ENCODE measurements around the gene RAB20. TPM values are rescaled to one million over a fixed set of nuclear protein-coding genes. Genes with fewer than 3 reads are reported as not detected.
A peak's percentile ranks its signal among the peaks of the same experiment; 100 is the strongest.

Gene RAB20
- total RNA-seq, 6 experiments from 2014 or later: 12.5 to 47.2 (median 36.3) TPM

GRCh38 chr13:110540871-110541525 is 20.5 kb downstream of the RAB20 start:
- no peak for DNase-seq
- intact Hi-C loops (cut with DNase I): no loop called here
- no peaks in the 10 kb centered on the region for H3K36me3 ChIP-seq
- 15% methylated on average over 7 of the region's 15 CpGs for WGBS (ENCODE audit: insufficient coverage, low coverage, low lambda C conversion rate, missing lambda C conversion rate)
- H3K9me3 ChIP-seq: no peaks in the 10 kb centered on the region
- H3K27me3 ChIP-seq: no peaks in the 10 kb centered on the region
- ATAC-seq: peak; percentile 59 to 86 (median 72)
- peaks cover 0 to 49% (median 16%) of the 10 kb centered on the region in 4 donors for H3K4me1 ChIP-seq
- no peak overlapping the region for H3K4me3 ChIP-seq
- TF ChIP-seq POLR2A (IDR thresholded peaks at IDR 0.05) (peak; percentile 15), CTCF (IDR thresholded peaks at IDR 0.05) (no peak)
- H3K27ac ChIP-seq: peak overlapping the region; percentile 63 to 78 (median 69)

GRCh38 chr13:110539894-110540293 is 21.6 kb downstream of the RAB20 start:
- TF ChIP-seq POLR2A (IDR thresholded peaks at IDR 0.05) (no peak), CTCF (IDR thresholded peaks at IDR 0.05) (no peak)
- intact Hi-C loops (cut with DNase I): no loop called here
- 67% methylated on average over 5 of the region's 5 CpGs for WGBS (ENCODE audit: insufficient coverage, low coverage, low lambda C conversion rate, missing lambda C conversion rate)
- Histone ChIP-seq H3K4me3 (no peak overlapping the region), H3K36me3 (no peaks in the 10 kb centered on the region), H3K27me3 (no peaks in the 10 kb centered on the region), H3K4me1 (peaks cover 0 to 48% (median 18%) of the 10 kb centered on the region in 4 donors), H3K27ac (no peak overlapping the region), H3K9me3 (no peaks in the 10 kb centered on the region)
- DNase-seq (no peak), ATAC-seq (no peak)

GRCh38 chr13:110538632-110539031 is 22.9 kb downstream of the RAB20 start:
- WGBS (ENCODE audit: insufficient coverage, low coverage, low lambda C conversion rate, missing lambda C conversion rate): 54% methylated on average over 5 of the region's 5 CpGs
- Histone ChIP-seq H3K27me3 (no peaks in the 10 kb centered on the region), H3K36me3 (no peaks in the 10 kb centered on the region), H3K27ac (peak overlapping the region in 2 of 3 donors; percentile 31 to 70), H3K9me3 (no peaks in the 10 kb centered on the region), H3K4me3 (no peak overlapping the region), H3K4me1 (peaks cover 0 to 48% (median 19%) of the 10 kb centered on the region in 4 donors)
- intact Hi-C loops (cut with DNase I): no loop called here
- TF ChIP-seq CTCF (IDR thresholded peaks at IDR 0.05) (no peak), POLR2A (IDR thresholded peaks at IDR 0.05) (no peak)
- peak in 1 of 3 donors; percentile 47 for DNase-seq
- peak; percentile 36 to 61 (median 46) for ATAC-seq

GRCh38 chr13:110536006-110536693 is 25.4 kb downstream of the RAB20 start:
- Histone ChIP-seq H3K4me3 (no peak overlapping the region), H3K27me3 (no peaks in the 10 kb centered on the region), H3K9me3 (no peaks in the 10 kb centered on the region), H3K36me3 (no peaks in the 10 kb centered on the region), H3K27ac (peak overlapping the region; percentile 47 to 67 (median 61)), H3K4me1 (peaks cover 0 to 47% (median 20%) of the 10 kb centered on the region in 4 donors)
- TF ChIP-seq POLR2A (IDR thresholded peaks at IDR 0.05) (peak; percentile 21), CTCF (IDR thresholded peaks at IDR 0.05) (no peak)
- DNase-seq (peak; percentile 59 to 74 (median 62)), ATAC-seq (peak; percentile 57 to 72 (median 64))
- 63% methylated on average over 7 of the region's 18 CpGs for WGBS (ENCODE audit: insufficient coverage, low coverage, low lambda C conversion rate, missing lambda C conversion rate)
- intact Hi-C loops (cut with DNase I): no loop called here
